HEK293 (cell line): Measurements from ENCODE around the gene SGF29.

ENCODE experiments used
- CTCF ChIA-PET: fragments of 350-600 bp; formaldehyde crosslinking; extraction: SDS; loops from one replicate; lab custom pipeline; 2021; ENCODE audit warnings: antibody characterized with exemption; lab: Yijun Ruan, JAX
- POLR2A ChIA-PET: fragments of 300-600 bp; formaldehyde crosslinking; extraction: SDS; loops from one replicate; lab custom pipeline; 2020; ENCODE audit warnings: antibody characterized with exemption, inconsistent platforms; lab: Yijun Ruan, JAX
- H3K27ac ChIP-seq: fragments of 200-500 bp; sonication (Bioruptor generic); 2 replicates; pipeline ENCODE4 v1.5.1; 2014; ENCODE audit warnings: low read depth, low read length, control low read depth, inconsistent platforms; ENCODE audit errors: extremely low read depth
- H3K36me3 ChIP-seq, 2 experiments: fragments of 200-500 bp in 1 of 2; sonication (Bioruptor generic) in 1 of 2; 1 replicate in 1 of 2; 2 replicates in 1 of 2; pipeline ENCODE4 v1.5.1; 2014 to 2017; ENCODE audit warnings: inconsistent platforms in 2 of 2, low read length in 2 of 2; ENCODE audit not compliant: control insufficient read depth in 2 of 2, insufficient read depth in 1 of 2
- H3K4me1 ChIP-seq: fragments of 200-500 bp; sonication (Bioruptor generic); 2 replicates; pipeline ENCODE4 v1.5.1; 2014; ENCODE audit warnings: mild to moderate bottlenecking, low read length, inconsistent platforms; ENCODE audit not compliant: control insufficient read depth, insufficient read depth
- H3K4me3 ChIP-seq: 2 replicates; pipeline ENCODE4 v1.5.1; 2011; ENCODE audit warnings: low read depth, mild to moderate bottlenecking, control low read depth, low read length, moderate library complexity
- H3K9me3 ChIP-seq: fragments of 200-500 bp; sonication (Bioruptor generic); 2 replicates; pipeline ENCODE4 v1.5.1; 2014; ENCODE audit warnings: low read depth, low read length, inconsistent platforms; ENCODE audit not compliant: control insufficient read depth, insufficient read depth
- KLF1 ChIP-seq: fragments of 450-650 bp; formaldehyde crosslinking; IDR thresholded peaks from 2 replicates; pipeline ENCODE4 v1.5.1; 2016; ENCODE audit warnings: missing biosample characterization, missing genetic modification characterization
- OVOL3 ChIP-seq: fragments of 450-650 bp; formaldehyde crosslinking; IDR thresholded peaks from 2 replicates; pipeline ENCODE4 v1.5.1; 2016; ENCODE audit warnings: missing biosample characterization, missing genetic modification characterization
- RBAK ChIP-seq: fragments of 450-650 bp; formaldehyde crosslinking; IDR thresholded peaks from 2 replicates; pipeline ENCODE4 v1.5.1; 2016; ENCODE audit warnings: missing biosample characterization, missing genetic modification characterization
- TRIM28 ChIP-seq: IDR thresholded peaks from 2 replicates; pipeline ENCODE4 v1.6.1; 2011; ENCODE audit warnings: low read length, control low read depth, borderline replicate concordance
- ZNF10 ChIP-seq: fragments of 450-650 bp; formaldehyde crosslinking; IDR thresholded peaks from 2 replicates; pipeline ENCODE4 v1.5.1; 2017; ENCODE audit warnings: missing biosample characterization, missing genetic modification characterization
- ZNF121 ChIP-seq: fragments of 450-650 bp; formaldehyde crosslinking; IDR thresholded peaks from 2 replicates; pipeline ENCODE4 v1.5.1; 2016; ENCODE audit warnings: missing biosample characterization, missing genetic modification characterization
- ZNF202 ChIP-seq: fragments of 450-650 bp; formaldehyde crosslinking; IDR thresholded peaks from 2 replicates; pipeline ENCODE4 v1.5.1; 2016; ENCODE audit warnings: missing biosample characterization, missing genetic modification characterization, borderline replicate concordance
- ZNF214 ChIP-seq: fragments of 450-650 bp; formaldehyde crosslinking; IDR thresholded peaks from 2 replicates; pipeline ENCODE4 v1.5.1; 2017; ENCODE audit warnings: missing biosample characterization, mild to moderate bottlenecking, missing genetic modification characterization, borderline replicate concordance
- ZNF248 ChIP-seq: fragments of 450-650 bp; formaldehyde crosslinking; IDR thresholded peaks from 2 replicates; pipeline ENCODE4 v1.5.1; 2017; ENCODE audit warnings: missing biosample characterization, missing genetic modification characterization
- ZNF311 ChIP-seq: fragments of 450-650 bp; formaldehyde crosslinking; IDR thresholded peaks from 2 replicates; pipeline ENCODE4 v1.5.1; 2017; ENCODE audit warnings: missing biosample characterization, missing genetic modification characterization, borderline replicate concordance
- ZNF433 ChIP-seq: fragments of 450-650 bp; formaldehyde crosslinking; IDR thresholded peaks from 2 replicates; pipeline ENCODE4 v1.5.1; 2016; ENCODE audit warnings: missing biosample characterization, missing genetic modification characterization, low read depth
- ZNF529 ChIP-seq: fragments of 450-650 bp; formaldehyde crosslinking; IDR thresholded peaks from 2 replicates; pipeline ENCODE4 v1.5.1; 2017; ENCODE audit warnings: missing genetic modification characterization, missing biosample characterization; ENCODE audit not compliant: insufficient replicate concordance
- ZNF548 ChIP-seq: fragments of 450-650 bp; formaldehyde crosslinking; IDR thresholded peaks from 2 replicates; pipeline ENCODE4 v1.5.1; 2016; ENCODE audit warnings: missing biosample characterization, missing genetic modification characterization
- TF ChIP-seq, protein P1 (sequence below): fragments of 450-650 bp; formaldehyde crosslinking; IDR thresholded peaks from 2 replicates; pipeline ENCODE4 v1.5.1; 2016; ENCODE audit warnings: missing biosample characterization, missing genetic modification characterization, borderline replicate concordance
- TF ChIP-seq, protein P2 (sequence below): fragments of 450-650 bp; formaldehyde crosslinking; IDR thresholded peaks from 2 replicates; pipeline ENCODE4 v1.5.1; 2016; ENCODE audit warnings: missing biosample characterization, missing genetic modification characterization
- TF ChIP-seq, protein P3 (sequence below): fragments of 450-650 bp; formaldehyde crosslinking; IDR thresholded peaks from 2 replicates; pipeline ENCODE4 v1.5.1; 2017; ENCODE audit warnings: missing biosample characterization, missing genetic modification characterization

The SGF29 gene

DNA sequence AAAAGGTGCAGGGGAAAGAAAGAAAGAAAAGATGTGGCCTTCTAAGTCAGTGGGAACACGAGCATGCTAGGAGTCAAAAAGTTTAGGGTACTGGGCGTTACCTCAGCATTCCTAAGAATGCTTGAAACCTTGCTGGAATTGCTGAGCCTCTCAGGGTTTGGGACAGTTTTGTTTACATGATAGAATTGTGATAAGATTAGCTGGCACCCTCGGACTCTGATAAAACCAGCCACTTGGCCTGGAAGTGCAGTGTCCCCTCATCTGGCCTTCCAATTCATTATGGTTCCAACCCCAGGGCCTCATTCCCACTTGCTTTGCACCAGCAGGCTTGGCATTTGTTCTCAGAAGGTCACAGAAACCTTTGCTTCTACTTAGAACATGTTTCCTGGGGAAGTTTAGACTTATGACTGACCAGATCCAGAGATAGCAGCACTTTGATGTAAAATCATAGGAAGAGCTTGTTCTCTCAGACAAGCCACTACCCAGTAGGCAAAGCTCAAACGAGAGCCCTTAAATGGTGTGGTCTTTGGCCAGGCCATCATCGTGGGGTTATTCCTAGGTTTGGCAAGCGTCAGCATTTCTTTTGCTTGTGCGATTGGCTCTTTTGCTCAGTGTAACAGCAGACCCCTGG is 8.0 kb downstream of the SGF29 start:
- POLR2A ChIA-PET: no interaction called here

DNA sequence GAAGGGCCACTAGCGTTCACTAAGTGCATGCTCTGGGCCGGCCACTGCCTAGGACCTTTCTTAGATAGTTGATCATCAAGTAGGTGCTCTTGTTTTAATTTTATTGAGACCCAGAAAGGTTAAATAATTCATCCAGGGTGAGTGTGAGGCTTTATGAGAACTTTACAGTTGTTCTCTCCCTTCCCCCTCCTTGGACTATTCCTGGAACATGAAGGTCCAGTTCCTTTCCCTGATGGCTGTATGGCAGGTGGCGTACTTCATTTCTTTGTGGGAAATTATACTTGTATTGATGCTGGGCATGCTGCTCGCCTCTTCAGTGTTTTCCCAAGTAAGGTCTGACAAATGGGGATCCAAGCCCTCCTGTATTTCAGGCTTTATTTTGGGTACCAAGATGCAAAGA is 8.5 kb downstream of the SGF29 start:
- Histone ChIP-seq H3K4me1 (no peaks in the 10 kb centered on the region), H3K36me3 (peaks cover 4 to 6% of the 10 kb centered on the region in 2 experiments; a peak in 2 of 3 replicates), H3K27ac (no peak overlapping the region), H3K9me3 (no peaks in the 10 kb centered on the region)
- POLR2A ChIA-PET: no interaction called here
- TF ChIP-seq OVOL3 (tag by site-specific recombination) (no peak), ZNF311 (tag by site-specific recombination) (no peak), KLF1 (tag by site-specific recombination) (no peak), ZNF548 (no peak), ZNF10 (tag by site-specific recombination) (no peak), TRIM28 (no peak), RBAK (tag by site-specific recombination) (no peak)
- TF ChIP-seq, protein P1, sequence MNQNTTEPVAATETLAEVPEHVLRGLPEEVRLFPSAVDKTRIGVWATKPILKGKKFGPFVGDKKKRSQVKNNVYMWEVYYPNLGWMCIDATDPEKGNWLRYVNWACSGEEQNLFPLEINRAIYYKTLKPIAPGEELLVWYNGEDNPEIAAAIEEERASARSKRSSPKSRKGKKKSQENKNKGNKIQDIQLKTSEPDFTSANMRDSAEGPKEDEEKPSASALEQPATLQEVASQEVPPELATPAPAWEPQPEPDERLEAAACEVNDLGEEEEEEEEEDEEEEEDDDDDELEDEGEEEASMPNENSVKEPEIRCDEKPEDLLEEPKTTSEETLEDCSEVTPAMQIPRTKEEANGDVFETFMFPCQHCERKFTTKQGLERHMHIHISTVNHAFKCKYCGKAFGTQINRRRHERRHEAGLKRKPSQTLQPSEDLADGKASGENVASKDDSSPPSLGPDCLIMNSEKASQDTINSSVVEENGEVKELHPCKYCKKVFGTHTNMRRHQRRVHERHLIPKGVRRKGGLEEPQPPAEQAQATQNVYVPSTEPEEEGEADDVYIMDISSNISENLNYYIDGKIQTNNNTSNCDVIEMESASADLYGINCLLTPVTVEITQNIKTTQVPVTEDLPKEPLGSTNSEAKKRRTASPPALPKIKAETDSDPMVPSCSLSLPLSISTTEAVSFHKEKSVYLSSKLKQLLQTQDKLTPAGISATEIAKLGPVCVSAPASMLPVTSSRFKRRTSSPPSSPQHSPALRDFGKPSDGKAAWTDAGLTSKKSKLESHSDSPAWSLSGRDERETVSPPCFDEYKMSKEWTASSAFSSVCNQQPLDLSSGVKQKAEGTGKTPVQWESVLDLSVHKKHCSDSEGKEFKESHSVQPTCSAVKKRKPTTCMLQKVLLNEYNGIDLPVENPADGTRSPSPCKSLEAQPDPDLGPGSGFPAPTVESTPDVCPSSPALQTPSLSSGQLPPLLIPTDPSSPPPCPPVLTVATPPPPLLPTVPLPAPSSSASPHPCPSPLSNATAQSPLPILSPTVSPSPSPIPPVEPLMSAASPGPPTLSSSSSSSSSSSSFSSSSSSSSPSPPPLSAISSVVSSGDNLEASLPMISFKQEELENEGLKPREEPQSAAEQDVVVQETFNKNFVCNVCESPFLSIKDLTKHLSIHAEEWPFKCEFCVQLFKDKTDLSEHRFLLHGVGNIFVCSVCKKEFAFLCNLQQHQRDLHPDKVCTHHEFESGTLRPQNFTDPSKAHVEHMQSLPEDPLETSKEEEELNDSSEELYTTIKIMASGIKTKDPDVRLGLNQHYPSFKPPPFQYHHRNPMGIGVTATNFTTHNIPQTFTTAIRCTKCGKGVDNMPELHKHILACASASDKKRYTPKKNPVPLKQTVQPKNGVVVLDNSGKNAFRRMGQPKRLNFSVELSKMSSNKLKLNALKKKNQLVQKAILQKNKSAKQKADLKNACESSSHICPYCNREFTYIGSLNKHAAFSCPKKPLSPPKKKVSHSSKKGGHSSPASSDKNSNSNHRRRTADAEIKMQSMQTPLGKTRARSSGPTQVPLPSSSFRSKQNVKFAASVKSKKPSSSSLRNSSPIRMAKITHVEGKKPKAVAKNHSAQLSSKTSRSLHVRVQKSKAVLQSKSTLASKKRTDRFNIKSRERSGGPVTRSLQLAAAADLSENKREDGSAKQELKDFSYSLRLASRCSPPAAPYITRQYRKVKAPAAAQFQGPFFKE (tag by site-specific recombination): no peak
- TF ChIP-seq, all 188 proteins: peak for 0
- CTCF ChIA-PET: interaction anchor here (0.7 kb wide), 1 partner anchor 55 kb away, joined by 3 read pairs; no protein-coding TSS in a partner anchor
- H3K4me3 ChIP-seq: no peak overlapping the region

More for the DNA sequence above, 8.0 kb downstream of the SGF29 start:
- Histone ChIP-seq H3K4me1 (no peaks in the 10 kb centered on the region), H3K4me3 (no peak overlapping the region), H3K27ac (no peak overlapping the region), H3K9me3 (no peaks in the 10 kb centered on the region), H3K36me3 (peaks cover 4 to 7% of the 10 kb centered on the region in 2 experiments; a peak in 2 of 3 replicates)
- CTCF ChIA-PET: interaction anchor here (0.6 to 0.7 kb wide), 2 partner anchors 55 to 1492 kb away, joined by 3 read pairs; a partner anchor contains a TSS
- TF ChIP-seq ZNF121 (tag by site-specific recombination): 0 out of 2 replicates have a peak, but pooled peaks have one; percentile 6
- no peak for TF ChIP-seq ZNF202

DNA sequence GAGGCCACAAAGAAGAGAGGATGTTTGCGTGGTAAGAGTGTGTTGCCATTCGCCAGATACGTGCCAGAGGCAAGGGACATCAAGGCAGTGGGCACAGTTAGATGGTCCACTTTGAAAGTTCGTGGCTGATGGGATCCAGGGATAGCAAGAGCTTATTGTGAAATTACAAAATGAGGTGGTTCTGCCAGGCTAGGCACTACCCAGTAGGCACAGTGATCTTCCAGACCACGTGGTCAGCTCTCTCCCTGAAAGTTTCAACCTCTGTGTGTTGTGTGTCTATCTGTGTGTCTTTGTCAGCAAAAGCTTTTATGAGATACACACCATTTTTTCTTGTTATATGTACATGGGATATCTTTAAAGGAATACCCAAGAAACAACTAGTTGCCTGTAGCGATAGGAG is 9.5 kb downstream of the SGF29 start:
- Histone ChIP-seq H3K36me3 (peaks cover 0 to 6% of the 10 kb centered on the region in 2 experiments; a peak in 2 of 3 replicates), H3K4me1 (no peaks in the 10 kb centered on the region), H3K4me3 (no peak overlapping the region), H3K27ac (no peak overlapping the region), H3K9me3 (no peaks in the 10 kb centered on the region)
- POLR2A ChIA-PET: no interaction called here
- CTCF ChIA-PET: no interaction called here
- no peak for TF ChIP-seq ZNF433 (tag by site-specific recombination)
- TF ChIP-seq, protein P1 (tag by site-specific recombination): no peak
- no peak for TF ChIP-seq ZNF214 (tag by site-specific recombination)
- no peak for TF ChIP-seq ZNF529 (tag by site-specific recombination)
- TF ChIP-seq, protein P2, sequence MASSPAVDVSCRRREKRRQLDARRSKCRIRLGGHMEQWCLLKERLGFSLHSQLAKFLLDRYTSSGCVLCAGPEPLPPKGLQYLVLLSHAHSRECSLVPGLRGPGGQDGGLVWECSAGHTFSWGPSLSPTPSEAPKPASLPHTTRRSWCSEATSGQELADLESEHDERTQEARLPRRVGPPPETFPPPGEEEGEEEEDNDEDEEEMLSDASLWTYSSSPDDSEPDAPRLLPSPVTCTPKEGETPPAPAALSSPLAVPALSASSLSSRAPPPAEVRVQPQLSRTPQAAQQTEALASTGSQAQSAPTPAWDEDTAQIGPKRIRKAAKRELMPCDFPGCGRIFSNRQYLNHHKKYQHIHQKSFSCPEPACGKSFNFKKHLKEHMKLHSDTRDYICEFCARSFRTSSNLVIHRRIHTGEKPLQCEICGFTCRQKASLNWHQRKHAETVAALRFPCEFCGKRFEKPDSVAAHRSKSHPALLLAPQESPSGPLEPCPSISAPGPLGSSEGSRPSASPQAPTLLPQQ (tag by site-specific recombination): no peak
- TF ChIP-seq ZNF248 (tag by site-specific recombination): no peak
- TF ChIP-seq, protein P3, sequence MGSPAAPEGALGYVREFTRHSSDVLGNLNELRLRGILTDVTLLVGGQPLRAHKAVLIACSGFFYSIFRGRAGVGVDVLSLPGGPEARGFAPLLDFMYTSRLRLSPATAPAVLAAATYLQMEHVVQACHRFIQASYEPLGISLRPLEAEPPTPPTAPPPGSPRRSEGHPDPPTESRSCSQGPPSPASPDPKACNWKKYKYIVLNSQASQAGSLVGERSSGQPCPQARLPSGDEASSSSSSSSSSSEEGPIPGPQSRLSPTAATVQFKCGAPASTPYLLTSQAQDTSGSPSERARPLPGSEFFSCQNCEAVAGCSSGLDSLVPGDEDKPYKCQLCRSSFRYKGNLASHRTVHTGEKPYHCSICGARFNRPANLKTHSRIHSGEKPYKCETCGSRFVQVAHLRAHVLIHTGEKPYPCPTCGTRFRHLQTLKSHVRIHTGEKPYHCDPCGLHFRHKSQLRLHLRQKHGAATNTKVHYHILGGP (tag by site-specific recombination): no peak
